Stimulated activated CD4-positive, alpha-beta T cell treated with anti-CD3 and anti-CD28 coated beads, TNF-alpha, amount 100 ng/mL, for 4 hours (primary cell): ENCODE measurements around the gene JAK3.

Experiments
- DNase-seq, 3 experiments: peaks; one replicate each; pipeline ENCODE4 v3.0.0-alpha.2; 2020; ENCODE audit warnings: low read depth in 3 of 3

The JAK3 gene

DNA sequence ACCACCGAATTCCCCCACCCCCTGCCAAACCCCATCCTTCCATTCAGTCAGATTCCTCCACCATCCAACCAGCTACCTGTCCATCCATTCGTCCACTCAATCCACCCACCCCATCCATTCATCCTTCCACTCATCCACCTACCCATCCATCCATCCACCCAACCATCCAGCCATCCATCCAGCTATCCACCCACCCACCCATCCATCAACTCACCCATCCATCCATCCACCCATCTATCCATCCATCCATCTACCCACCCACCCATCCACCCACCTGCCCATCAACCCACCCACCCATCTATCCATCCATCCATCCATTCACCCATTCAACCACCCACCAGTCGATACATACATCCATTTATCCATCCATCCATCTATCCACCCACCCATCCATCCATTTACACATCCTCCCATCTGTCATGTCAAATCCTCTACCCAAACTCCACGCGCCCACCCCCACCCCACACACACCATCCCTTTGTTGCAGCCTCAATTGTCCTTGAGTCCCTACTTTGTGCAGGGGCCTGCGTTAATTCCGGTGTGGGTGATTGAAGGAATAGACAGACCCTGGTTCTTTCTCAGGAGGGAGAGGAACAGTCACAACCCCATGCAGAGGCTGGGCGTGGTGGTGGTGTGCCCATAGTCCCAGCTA, 18.7 kb upstream of the JAK3 start:
- no peak for DNase-seq

- no peak for DNase-seq
Measured at GRCh38 chr19:17865364-17866311, 17.9 kb upstream of the JAK3 start.

DNA sequence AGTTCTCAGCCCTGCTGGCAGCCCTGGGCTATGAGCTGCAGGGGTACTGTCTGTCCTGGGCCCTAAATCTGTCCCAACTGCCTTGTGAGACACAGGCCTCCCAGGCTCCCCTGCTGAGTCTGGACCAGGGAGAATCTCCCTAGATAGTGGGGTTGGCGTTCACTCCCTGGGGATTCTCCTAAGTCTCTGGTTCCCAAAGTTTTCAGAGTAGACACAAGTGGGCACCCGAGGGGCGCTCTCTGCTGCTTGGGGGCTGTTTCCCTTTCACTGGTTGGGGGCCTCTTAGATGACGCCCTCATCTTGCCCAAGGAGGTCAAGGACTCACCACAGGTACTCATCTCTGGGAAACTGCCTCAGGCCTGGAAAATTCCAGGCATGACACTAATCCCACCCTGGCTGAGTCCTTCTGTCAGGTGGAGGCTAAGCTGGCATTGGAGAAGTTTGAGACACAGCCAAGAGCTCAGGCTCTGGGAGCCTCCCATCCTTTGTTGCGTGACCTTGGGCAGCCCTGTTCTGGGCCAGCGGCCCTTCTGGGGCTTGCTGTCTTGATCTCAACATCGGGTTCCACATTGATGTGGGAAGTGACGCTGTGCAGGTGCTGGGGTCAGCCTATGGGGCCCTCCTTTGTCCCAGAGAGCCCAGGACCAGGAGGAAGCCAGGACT, 15.9 kb upstream of the JAK3 start:
- DNase-seq: no peak

GRCh38 chr19:17862711-17863519, 15.1 kb upstream of the JAK3 start:
- DNase-seq: no peak

DNA sequence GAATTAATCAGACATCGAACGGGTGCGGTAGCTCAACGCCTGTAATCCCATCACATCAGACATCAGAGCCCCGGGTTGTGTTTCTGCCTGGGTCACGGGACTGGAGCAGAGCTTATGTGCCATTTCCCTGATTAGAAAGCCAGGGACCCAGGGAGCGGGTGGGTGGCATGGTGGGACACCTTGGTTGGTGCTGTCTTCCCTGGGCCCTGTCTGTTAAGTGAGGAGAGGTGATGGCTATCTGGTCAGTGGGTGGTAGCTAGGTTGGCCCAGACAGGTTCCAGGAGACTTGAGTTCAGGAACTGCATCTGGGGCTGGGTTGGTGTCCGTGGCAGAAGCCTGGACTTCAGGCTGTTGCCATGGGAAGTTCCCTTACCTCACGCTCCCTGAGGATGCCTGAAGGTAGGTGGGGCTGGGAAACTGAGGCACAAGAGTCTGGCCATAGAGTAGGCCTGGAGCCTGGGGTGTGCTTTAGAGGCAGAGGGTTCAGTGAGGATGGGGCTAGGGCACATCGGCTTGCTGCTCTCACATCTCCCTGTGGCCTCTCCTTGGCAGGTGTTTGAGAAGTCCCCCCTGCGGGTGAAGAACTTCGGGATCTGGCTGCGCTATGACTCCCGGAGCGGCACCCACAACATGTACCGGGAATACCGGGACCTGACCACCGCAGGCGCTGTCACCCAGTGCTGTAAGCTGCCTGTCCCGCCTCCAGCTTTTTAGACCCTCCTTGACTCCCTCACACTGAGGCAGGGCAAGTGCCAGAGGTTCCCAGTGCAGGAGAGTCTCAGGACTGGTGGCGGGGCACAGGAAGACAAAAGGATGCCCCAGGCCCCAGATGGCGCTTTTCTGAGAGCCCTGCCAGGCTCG, 14.0 kb upstream of the JAK3 start:
- no peak for DNase-seq

- no peak for DNase-seq
Measured at GRCh38 chr19:17860993-17861360, 13.2 kb upstream of the JAK3 start.

GRCh38 chr19:17860331-17860992, 12.7 kb upstream of the JAK3 start:
- no peak for DNase-seq

DNA sequence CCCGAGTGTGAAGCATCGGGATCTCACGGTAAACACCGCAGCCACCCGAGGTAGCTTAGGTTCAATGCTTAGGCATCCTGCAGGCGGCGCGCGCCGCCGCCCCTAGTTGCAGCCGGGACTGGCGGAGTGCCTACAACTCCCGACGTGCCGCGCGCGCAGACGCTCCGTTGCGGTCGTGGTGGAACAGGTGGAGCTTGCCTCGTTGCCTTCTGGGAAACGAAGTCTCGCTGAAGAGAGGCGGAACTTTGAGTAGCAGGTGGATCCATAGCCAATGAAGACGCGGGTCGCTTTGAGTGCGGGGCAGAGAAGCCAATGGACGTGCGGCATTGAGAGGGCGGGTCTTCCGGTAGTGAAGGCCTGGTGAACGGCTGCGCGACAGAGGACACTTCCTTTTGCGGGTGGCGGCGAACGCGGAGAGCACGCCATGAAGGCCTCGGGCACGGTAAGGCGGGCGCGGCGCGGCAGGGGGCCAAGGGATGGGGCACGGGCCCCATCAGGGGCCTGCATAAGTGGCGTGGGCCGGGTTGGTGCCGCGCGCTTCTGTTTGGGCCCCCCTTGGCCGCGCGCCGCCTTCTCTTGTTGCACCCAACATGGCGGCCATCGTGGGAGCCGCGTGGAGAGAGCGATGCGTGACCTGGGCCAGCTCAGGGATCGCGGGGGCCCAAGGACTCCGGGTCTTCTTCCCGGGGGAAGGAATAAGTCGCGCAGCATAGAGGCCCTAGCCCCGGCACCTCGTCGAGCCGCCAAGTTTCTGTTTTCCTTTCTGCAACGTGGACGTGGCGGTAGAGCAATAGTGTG, 11.9 kb upstream of the JAK3 start, which contains the start of gene RPL18A:
RPL18A (plus strand) TSS at position 378 of the 798 bp plus-strand sequence; CDS start at position 425, 47 bp downstream.
- peak; percentile 91 to 98 (median 98) for DNase-seq

DNA sequence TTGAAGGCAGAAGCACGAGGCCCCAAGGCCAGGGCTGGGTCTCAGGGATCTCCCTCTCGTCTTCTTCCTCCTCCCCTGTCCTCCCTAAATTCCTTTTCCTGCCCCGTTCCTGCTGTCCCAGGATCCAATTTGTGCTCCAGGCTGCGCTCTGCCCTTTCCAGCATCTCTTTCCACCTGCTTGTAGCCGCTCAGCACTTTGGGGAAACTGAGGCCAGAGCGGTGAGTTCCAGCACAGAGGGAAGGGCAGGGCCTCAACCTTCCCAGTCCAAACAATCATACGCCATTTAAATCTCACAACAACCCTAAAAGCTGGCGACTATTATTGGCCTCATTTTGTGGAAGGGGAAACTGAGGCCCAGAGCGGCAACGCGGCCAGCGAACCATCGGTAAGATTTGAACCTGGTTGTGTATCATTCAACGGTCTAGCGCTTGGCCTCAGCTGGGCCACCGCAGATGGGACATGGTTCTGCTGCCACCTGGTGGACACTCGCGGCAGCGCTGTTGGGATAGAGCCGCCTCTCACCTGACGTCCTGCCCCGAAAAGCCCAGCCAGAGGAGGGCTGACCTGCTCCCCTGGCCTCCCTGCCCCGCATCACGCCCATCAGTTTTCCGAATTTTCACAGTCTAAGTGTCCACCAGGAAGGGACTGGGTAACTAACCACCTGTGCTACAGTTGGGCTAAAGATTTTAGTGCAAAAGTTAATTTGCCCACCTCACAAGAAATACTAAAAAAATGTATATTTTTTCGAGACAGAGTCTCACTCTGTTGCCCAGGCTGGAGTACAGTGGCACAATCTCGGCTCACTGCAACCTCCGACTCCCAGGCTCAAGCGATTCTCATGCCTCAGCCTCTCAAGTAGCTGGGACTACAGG, 7.7 kb upstream of the JAK3 start:
- DNase-seq: peak; percentile 83 to 93 (median 85)

DNA sequence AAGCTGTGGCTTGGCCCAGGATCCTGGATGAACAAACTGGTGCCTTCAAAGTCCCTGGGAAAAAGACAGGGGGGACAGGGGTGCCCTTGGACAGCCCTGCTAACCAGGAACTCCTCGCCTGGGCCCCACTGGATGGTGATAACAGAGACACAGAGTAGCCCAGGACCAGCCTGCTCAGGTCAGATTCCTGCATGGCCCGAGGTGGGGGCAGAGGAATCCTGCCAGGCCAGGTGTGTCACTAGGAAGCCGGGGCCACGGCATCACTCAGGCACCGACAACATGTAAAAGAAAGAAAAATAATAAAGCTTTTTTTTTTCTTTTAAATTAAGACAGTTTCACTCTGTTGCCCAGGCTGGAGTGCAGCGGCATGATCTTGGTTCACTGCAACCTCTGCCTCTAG, 6.3 kb upstream of the JAK3 start:
- no peak for DNase-seq

DNA sequence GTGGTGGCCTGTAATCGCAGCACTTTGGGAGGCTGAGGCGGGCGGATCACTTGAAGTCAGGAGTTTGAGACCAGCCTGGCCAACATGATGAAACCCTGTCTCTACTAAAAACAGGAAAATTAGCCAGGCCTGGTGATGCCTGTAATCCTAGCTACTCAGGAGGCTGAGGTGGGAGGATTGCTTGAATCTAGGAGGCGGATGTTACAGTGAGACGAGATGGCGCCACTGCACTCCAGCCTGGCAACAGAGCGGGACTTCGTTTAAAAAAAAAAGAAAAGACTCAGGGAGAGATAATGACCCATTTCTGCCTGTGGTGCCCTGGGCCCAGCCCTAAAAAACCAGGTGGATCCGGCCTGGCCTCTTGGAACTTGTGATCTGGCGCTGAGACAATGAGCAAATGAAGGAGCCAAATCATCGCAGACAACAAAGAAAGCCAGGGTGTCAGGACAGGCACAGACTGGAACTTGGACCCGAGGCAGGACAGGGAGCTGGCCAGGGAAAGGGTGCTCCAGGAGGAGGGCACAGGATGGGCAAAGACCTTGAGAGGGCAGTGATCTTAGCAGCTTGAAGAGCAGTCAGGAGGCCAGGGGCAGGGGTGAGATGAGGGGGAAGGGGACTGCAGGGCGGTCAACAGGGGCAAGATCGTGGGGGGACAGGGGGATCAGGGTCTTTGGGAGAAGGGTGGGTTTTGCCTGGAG, 962 bp upstream of the JAK3 start:
- DNase-seq: no peak

DNA sequence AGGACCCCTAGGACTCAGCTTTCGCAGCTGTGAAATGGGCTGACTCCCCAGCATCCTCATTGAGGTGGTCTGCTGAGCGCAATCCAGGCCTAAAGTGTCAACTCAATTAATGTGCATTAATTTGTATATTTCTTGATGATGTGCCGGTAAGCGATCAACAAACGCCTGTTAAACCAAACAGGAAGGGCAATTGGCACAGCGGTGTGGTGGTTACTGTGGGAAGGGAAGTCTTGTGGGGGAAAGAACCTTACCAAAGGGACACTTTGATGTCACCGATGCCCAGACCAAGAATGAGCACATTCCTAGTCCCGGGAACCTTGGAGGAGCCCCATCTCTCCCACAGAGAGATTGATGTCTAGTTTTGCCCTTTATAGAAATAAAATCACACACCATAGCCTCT, 1.6 kb downstream of the JAK3 start:
- no peak for DNase-seq

DNA sequence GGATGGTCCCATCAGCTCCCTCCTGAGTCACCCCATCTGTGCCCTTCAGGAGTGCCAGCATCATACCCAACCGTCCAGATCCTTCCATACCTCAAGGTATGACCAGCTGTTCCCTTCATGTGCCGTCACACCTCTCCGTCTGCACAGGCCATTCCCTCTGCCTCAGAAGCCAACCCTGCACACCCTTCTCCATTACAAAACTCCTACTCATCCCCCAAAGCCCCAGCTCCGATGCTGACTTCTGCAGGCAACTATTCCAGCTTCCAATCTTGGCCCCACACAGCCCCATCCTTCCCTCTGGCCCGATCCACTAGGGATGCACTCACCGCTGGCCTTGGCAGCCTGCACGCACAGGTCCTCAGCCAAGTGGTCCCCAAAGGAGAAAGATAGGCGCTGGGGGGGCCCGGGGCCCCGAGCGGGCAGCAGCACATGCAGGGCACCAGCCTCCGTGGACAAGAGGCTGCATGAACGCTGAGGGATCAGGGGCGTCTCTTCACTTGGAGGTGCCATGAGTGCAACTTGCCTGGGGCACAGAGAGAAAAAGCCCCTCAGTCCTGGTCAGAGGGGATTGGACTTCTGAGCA, 3.8 kb downstream of the JAK3 start:
- no peak for DNase-seq

GRCh38 chr19:17843292-17843827, 4.4 kb downstream of the JAK3 start:
- no peak for DNase-seq

DNA sequence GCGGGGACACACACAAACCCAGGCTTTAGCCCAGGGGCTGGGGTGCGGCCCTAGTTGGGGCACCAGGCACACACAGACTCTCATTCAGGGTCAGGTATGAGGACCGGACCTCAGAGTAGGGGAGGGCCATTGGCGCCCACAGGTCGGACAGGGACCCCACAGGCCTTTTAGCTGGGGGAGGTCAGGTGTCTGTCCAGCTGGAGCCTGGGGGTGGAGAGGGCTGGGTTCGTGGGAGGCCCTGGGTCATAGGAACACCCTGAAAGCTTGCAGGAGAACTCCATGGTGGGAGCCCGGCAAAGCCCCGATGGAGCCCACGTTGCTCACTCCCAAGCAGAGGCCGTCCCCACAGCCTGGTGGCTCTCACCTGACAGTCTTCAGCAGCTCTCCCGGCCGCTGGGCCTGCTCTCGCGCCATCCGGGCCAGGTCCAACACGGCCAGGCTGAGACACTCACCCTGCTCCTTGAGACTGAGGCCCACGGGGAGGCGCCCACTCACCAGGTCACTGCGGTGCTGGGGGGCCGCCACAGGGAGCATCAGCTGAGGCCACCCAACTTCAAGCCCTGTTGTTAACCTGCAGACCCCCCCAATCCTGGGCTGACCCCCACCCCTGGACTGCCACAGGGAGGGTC, 5.0 kb downstream of the JAK3 start:
- no peak for DNase-seq
